Dendritic cell treated with granulocyte-macrophage colony-stimulating factor and Interleukin-4, amounts not matched to agents 40 ng/mL and 50 ng/mL, for 4 days (primary cell): ENCODE results near the gene LONP2.

Experiments
- H3K27ac Mint-ChIP-seq: one replicate; pipeline ENCODE4 v1.8.0; 2022; ENCODE audit warnings: mild to moderate bottlenecking, mixed read lengths
- H3K27me3 Mint-ChIP-seq: one replicate; pipeline ENCODE4 v1.8.0; 2022; ENCODE audit warnings: mild to moderate bottlenecking, mixed read lengths
- H3K36me3 Mint-ChIP-seq: one replicate; pipeline ENCODE4 v1.8.0; 2022; ENCODE audit warnings: low read depth, mixed read lengths
- H3K4me1 Mint-ChIP-seq: one replicate; pipeline ENCODE4 v1.8.0; 2022; ENCODE audit warnings: low read depth, mixed read lengths
- H3K4me3 Mint-ChIP-seq: one replicate; pipeline ENCODE4 v1.8.0; 2022; ENCODE audit warnings: mild to moderate bottlenecking, moderate library complexity, mixed read lengths
- H3K9me3 Mint-ChIP-seq: one replicate; pipeline ENCODE4 v1.8.0; 2022; ENCODE audit warnings: mixed read lengths
- intact Hi-C: fragments of 100-400 bp; cut with micrococcal nuclease; formaldehyde crosslinking; loops from one replicate; pipeline ENCODE4 v1.15.0; 2022

LONP2 gene

GRCh38 chr16:48405907-48406306 lies 161.8 kb downstream of the LONP2 start:
- H3K27ac Mint-ChIP-seq = no peak overlapping the region

More at GRCh38 chr16:48405907-48406306, 161.8 kb downstream of the LONP2 start:
- no peak overlapping the region for H3K4me3 Mint-ChIP-seq
- intact Hi-C loops = loop anchor here (5.0 kb wide), 1 partner anchor 41 kb away; no protein-coding TSS in a partner anchor
- no peaks in the 10 kb centered on the region for H3K36me3 Mint-ChIP-seq
- H3K4me1 Mint-ChIP-seq = peaks cover 23% of the 10 kb centered on the region
- no peaks in the 10 kb centered on the region for H3K9me3 Mint-ChIP-seq
- H3K27me3 Mint-ChIP-seq = no peaks in the 10 kb centered on the region
